Sigmoid colon (tissue), 7 donors: Measurements from ENCODE around the gene OXLD1. TPM values are rescaled to one million over a fixed set of nuclear protein-coding genes. Genes with fewer than 3 reads are reported as not detected.

Experiments used
- DNase-seq: peaks from one replicate; pipeline ENCODE4 v3.0.0-alpha.2; 2019
- H3K27ac ChIP-seq, 4 donors: fragments of 200-600 bp; sonication (generic); one replicate each; pipeline ENCODE4 v1.5.1; 2016 to 2019; ENCODE audit warnings: mild to moderate bottlenecking in 1 of 4
- H3K27me3 ChIP-seq, 3 donors: fragments of 200-600 bp; sonication (generic); one replicate each; pipeline ENCODE4 v1.5.1; 2019; ENCODE audit warnings: mild to moderate bottlenecking in 1 of 3
- H3K36me3 ChIP-seq, 4 donors: fragments of 200-600 bp; sonication (generic); one replicate each; pipeline ENCODE4 v1.5.1; 2016 to 2019
- H3K4me1 ChIP-seq, 4 donors: fragments of 200-600 bp; sonication (generic); one replicate each; pipeline ENCODE4 v1.5.1; 2017 to 2019
- H3K4me3 ChIP-seq, 4 donors: fragments of 200-600 bp; sonication (generic); one replicate each; pipeline ENCODE4 v1.5.1; 2017 to 2019; ENCODE audit warnings: mild to moderate bottlenecking in 2 of 4, moderate library complexity in 1 of 4
- H3K9me3 ChIP-seq, 4 donors: fragments of 200-600 bp in 3 of 4; sonication (generic) in 3 of 4; one replicate each; pipeline versions ENCODE4 v1.5.1 to v1.6.1; 2013 to 2019
- EP300 ChIP-seq, 4 donors: sonication (generic); formaldehyde crosslinking; IDR thresholded peaks; one replicate each; pipeline ENCODE4 v1.6.1; 2017; ENCODE audit warnings: antibody characterized with exemption in 4 of 4
- POLR2A ChIP-seq, 2 donors: fragments of 450-650 bp; IDR thresholded peaks; one replicate each; pipeline ENCODE4 v1.6.1; 2016; ENCODE audit warnings: antibody characterized with exemption in 2 of 2, mild to moderate bottlenecking in 2 of 2, moderate library complexity in 2 of 2
- POLR2AphosphoS5 ChIP-seq, 4 donors: sonication (generic); formaldehyde crosslinking; IDR thresholded peaks; one replicate each; pipeline ENCODE4 v1.6.1; 2017; ENCODE audit warnings: antibody characterized with exemption in 4 of 4
- WGBS, 2 donors: extraction: QIAGEN DNeasy Blood & Tissue Kit; methylation state at CpG; one replicate each; pipeline ENCODE4 v1.1.7; 2013; 5-methylcytosine and 5-hydroxymethylcytosine counted together
- intact Hi-C: fragments of 100-400 bp; cut with DNase I; formaldehyde crosslinking; loops from one replicate; pipeline ENCODE4 v1.15.1; 2023
- polyA plus RNA-seq, 3 donors: library from polyadenylated mRNA; stranded (reverse); fragments of 200-250 nt; gene quantifications; one replicate each; pipeline ENCODE4 v1.2.3, GENCODE V29; 2013
- total RNA-seq, 4 donors: library from RNA; depleted of rRNA; stranded (reverse); fragments of >200 nt; gene quantifications; one replicate each; pipeline ENCODE4 v1.1.0, GENCODE V29; 2016
- TF ChIP-seq, protein P1 (sequence below), 4 experiments: fragments of 450-650 bp in 3 of 4; fragments of 200-600 bp in 1 of 4; IDR thresholded peaks; one replicate each; pipeline ENCODE4 v1.5.1; 2016 to 2019; ENCODE audit warnings: antibody characterized with exemption in 4 of 4, mild to moderate bottlenecking in 3 of 4, moderate library complexity in 2 of 4
- donor health status: healthy with polysubstance abuse.
- donor health status: Bipolar disorder and iron deficiency.
- donor health status: healthy.

The OXLD1 gene
- total and polyA plus RNA-seq, 7 donors: 14.4 to 57.5 (median 36.2) TPM

DNA sequence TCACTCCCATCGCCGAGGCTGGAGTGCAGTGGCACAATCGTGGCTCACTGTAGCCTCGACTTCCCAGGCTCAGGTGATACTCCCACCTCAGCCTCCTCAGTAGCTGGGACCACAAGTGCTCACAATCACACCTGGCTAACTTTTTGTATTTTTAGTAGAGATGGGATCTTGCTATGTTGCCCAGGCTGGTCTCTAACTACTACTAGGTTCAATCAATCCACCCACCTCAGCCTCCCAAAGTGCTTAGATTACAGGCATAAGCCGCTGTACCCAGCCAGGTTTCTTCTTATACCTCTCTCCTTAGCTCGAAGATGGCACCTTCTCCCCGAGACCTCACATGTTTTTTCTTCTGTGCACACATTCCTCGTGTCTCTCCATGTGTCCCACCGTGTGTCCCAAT, 26.4 kb downstream of the OXLD1 start:
- Histone ChIP-seq H3K36me3 (no peaks in the 10 kb centered on the region), H3K27ac (no peak overlapping the region), H3K27me3 (no peaks in the 10 kb centered on the region), H3K9me3 (no peaks in the 10 kb centered on the region), H3K4me1 (peaks cover 3 to 20% (median 15%) of the 10 kb centered on the region in 4 donors), H3K4me3 (no peak overlapping the region)
- WGBS, 2 donors: 93 to 95% methylated on average over 9 of the region's 9 CpGs
- DNase-seq: no peak
- intact Hi-C loops: no loop called here
- TF ChIP-seq EP300 (IDR thresholded peaks at IDR 0.05) (no peak), POLR2A (IDR thresholded peaks at IDR 0.05) (no peak), POLR2AphosphoS5 (IDR thresholded peaks at IDR 0.05) (no peak)
- TF ChIP-seq, protein P1, sequence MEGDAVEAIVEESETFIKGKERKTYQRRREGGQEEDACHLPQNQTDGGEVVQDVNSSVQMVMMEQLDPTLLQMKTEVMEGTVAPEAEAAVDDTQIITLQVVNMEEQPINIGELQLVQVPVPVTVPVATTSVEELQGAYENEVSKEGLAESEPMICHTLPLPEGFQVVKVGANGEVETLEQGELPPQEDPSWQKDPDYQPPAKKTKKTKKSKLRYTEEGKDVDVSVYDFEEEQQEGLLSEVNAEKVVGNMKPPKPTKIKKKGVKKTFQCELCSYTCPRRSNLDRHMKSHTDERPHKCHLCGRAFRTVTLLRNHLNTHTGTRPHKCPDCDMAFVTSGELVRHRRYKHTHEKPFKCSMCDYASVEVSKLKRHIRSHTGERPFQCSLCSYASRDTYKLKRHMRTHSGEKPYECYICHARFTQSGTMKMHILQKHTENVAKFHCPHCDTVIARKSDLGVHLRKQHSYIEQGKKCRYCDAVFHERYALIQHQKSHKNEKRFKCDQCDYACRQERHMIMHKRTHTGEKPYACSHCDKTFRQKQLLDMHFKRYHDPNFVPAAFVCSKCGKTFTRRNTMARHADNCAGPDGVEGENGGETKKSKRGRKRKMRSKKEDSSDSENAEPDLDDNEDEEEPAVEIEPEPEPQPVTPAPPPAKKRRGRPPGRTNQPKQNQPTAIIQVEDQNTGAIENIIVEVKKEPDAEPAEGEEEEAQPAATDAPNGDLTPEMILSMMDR (IDR thresholded peaks at IDR 0.05): no peak

DNA sequence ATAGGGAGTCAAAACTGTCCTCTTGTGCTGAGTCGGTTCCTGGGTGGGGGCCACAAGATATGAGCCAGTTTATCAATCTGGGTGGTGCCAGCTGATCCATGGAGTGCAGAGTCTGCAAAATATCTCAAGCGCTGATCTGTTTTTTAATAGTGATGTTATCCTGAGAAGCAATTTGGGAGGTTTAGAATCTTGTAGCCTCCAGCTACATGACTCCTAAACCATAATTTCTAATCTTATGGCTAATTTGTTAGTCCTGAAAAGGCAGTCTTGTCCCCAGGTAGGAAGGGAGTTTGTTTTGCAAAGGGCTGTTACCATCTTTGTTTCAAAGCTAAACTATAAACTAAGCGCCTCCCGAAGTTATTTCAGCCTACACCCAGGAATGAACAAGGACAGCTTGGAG, 27.7 kb downstream of the OXLD1 start:
- DNase-seq: no peak
- Histone ChIP-seq H3K27me3 (no peaks in the 10 kb centered on the region), H3K4me1 (peaks cover 3 to 32% (median 27%) of the 10 kb centered on the region in 4 donors), H3K36me3 (no peaks in the 10 kb centered on the region), H3K27ac (no peak overlapping the region), H3K9me3 (no peaks in the 10 kb centered on the region), H3K4me3 (no peak overlapping the region)
- intact Hi-C loops: loop anchor here (5.0 kb wide), 1 partner anchor 44 kb away; the partner anchor contains the start of genes ARL16 and HGS
- TF ChIP-seq POLR2A (IDR thresholded peaks at IDR 0.05) (no peak), EP300 (IDR thresholded peaks at IDR 0.05) (no peak), POLR2AphosphoS5 (IDR thresholded peaks at IDR 0.05) (no peak)
- TF ChIP-seq, protein P1 (IDR thresholded peaks at IDR 0.05): no peak
- WGBS, 2 donors: 52 to 87% methylated on average over 4 of the region's 4 CpGs

DNA sequence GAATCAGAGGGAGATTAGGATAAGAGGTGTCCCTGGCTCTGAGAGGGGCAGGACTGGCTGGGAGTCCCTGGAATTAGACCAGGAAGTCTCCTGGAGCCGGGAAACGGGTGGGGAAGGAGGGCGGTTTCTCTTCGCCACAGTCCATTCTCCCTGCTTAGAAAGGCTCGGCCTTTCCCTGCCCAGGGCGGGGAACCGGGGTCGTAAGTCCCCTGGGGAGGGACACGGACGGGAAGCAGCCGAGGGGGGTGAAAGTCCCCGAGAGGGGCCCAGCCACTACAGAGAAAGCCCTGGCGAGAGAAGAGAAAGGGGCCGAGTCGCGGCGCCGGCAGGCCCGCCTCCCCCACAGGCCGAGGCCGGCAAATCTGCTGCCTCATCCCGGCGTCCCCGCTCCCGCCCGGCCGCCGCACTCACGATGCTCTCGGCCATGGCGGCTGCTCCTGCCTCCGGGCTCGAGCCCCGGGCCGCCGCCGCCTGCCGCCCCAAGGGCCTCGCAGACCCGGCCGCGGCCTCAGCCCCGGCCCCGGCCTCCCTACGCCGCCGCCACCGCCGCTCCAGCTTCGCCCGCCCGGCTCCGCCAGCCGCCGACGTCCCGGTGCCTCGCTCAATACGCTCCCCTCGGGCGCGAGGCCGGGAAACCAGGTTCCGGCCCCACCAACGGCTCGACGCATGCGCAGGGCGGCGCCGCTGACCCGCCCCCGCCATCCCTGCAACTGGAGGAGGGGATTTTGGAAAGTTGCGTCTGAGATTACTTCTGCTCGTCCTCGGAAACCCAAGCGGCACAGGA, 29.7 kb downstream of the OXLD1 start, which contains the start of the genes NPLOC4 and TSPAN10:
Gene NPLOC4 (minus strand): TSS at position 608 of the 784 bp plus-strand sequence. CDS start 182 bp downstream, at position 426.
Gene TSPAN10 (plus strand): TSS at position 692 of the 784 bp plus-strand sequence. CDS start 5,217 bp downstream, outside the sequence.
- Histone ChIP-seq H3K27me3 (no peaks in the 10 kb centered on the region), H3K36me3 (no peaks in the 10 kb centered on the region), H3K27ac (peak within 1 kb of the TSS; percentile 86 to 95 (median 90)), H3K4me3 (peak within 1 kb of the TSS; percentile 75 to 95 (median 82)), H3K4me1 (peaks cover 3 to 34% (median 31%) of the 10 kb centered on the region in 4 donors), H3K9me3 (no peaks in the 10 kb centered on the region)
- peak; percentile 94 for DNase-seq
- peak; percentile 84 to 95 (median 90) for TF ChIP-seq POLR2AphosphoS5 (IDR thresholded peaks at IDR 0.05)
- TF ChIP-seq, protein P1 (IDR thresholded peaks at IDR 0.05): no peak
- WGBS, 2 donors: 1% methylated on average over 77 of the region's 77 CpGs
- intact Hi-C loops: loop anchor here (2.0 to 5.0 kb wide), 2 partner anchors 30 to 46 kb away; partner anchors contain the start of genes ARL16, CCDC137, HGS and OXLD1

DNA sequence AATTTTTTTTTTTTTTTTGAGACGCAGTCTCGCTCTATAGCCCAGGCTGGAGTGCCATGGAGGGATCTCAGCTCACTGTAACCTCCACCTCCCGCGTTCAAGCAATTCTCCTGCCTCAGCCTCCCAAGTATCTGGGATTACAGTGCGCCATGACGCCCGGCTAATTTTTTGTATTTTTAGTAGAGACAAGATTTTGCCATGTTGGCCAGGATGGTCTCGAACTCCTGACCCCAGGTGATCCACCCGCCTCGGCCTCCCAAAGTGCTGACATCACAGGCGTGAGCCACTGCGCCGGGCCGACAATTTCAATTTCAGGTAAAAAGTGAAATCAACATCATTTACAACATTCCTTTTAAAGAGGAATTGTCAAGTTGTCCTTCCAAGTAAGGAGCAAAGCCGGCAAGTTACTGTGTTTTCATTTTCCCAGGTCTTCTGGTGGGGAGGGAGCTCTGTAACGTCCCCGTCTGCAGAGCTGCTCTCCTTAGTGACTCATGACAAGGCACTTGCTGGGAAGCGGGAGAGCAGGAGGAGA, 30.4 kb downstream of the OXLD1 start:
- Histone ChIP-seq H3K4me3 (peak overlapping the region; percentile 75 to 95 (median 82)), H3K27me3 (no peaks in the 10 kb centered on the region), H3K27ac (peak overlapping the region; percentile 86 to 95 (median 90)), H3K4me1 (peaks cover 3 to 34% (median 31%) of the 10 kb centered on the region in 4 donors), H3K9me3 (no peaks in the 10 kb centered on the region), H3K36me3 (no peaks in the 10 kb centered on the region)
- intact Hi-C loops: loop anchor here (2.0 to 5.0 kb wide), 2 partner anchors 31 to 46 kb away; partner anchors contain the start of genes ARL16, CCDC137, HGS and OXLD1
- 24 to 39% methylated on average over 18 of the region's 18 CpGs for WGBS, 2 donors
- no peak for DNase-seq
- TF ChIP-seq POLR2A (IDR thresholded peaks at IDR 0.05) (no peak), POLR2AphosphoS5 (IDR thresholded peaks at IDR 0.05) (no peak), EP300 (IDR thresholded peaks at IDR 0.05) (no peak)
- TF ChIP-seq, protein P1 (IDR thresholded peaks at IDR 0.05): no peak
